Measurements from ENCODE around the gene RASA3. TPM values are rescaled to one million over a fixed set of nuclear protein-coding genes. Genes with fewer than 3 reads are reported as not detected.
"Not testable (repeated sequence)": the region's sequence is repeated elsewhere in the genome, so short reads cannot be mapped to it uniquely, and the experiment has no call there.

Gene RASA3
- total RNA-seq, 1 donor from 2014 or later: 25.4 TPM

DNA sequence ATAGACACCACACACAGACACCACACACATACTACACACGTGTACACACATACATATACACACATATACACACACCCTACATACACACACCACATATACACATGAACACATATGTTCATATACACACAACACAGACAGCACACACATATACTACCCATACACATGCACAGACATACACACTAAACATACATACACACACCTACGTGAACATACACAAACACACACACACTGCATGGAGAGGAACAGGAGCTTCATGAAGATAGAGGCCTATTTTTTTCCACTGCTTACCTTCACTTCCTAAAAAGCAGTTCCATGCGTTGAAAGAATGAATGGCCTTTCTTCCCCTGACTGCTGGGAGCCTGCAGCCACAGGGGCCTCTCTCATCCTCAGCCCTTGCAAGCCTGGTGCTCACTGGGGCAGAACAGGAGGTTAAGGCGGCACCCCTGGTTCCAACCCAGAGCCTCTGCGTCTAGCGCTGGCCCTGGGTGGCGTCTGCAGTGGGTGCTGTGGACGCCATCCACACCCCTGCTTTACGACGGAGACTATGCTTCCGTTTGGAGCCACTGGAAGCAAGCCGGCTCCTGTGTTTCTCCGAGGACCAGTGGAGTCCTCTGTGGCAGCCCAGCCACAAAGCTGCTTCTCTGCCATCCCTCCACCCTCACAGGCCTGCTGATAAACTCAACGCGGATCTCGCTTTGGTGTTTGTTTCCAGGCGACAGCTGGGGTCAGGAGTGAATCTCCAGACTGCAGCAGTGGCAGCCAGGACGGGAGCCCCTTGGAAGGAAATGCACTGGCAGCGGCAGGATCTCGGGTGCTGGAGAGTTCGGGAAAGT, 1.9 kb upstream of the RASA3 start:
- H3K27me3 ChIP-seq (ENCODE audit: control insufficient read depth, insufficient read depth, low read length): no peaks in the 10 kb centered on the region
- TF ChIP-seq, protein P1, sequence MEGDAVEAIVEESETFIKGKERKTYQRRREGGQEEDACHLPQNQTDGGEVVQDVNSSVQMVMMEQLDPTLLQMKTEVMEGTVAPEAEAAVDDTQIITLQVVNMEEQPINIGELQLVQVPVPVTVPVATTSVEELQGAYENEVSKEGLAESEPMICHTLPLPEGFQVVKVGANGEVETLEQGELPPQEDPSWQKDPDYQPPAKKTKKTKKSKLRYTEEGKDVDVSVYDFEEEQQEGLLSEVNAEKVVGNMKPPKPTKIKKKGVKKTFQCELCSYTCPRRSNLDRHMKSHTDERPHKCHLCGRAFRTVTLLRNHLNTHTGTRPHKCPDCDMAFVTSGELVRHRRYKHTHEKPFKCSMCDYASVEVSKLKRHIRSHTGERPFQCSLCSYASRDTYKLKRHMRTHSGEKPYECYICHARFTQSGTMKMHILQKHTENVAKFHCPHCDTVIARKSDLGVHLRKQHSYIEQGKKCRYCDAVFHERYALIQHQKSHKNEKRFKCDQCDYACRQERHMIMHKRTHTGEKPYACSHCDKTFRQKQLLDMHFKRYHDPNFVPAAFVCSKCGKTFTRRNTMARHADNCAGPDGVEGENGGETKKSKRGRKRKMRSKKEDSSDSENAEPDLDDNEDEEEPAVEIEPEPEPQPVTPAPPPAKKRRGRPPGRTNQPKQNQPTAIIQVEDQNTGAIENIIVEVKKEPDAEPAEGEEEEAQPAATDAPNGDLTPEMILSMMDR (IDR thresholded peaks at IDR 0.05; ENCODE audit: insufficient read depth, low read length, poor library complexity, severe bottlenecking): no peak
- no peaks in the 10 kb centered on the region for H3K36me3 ChIP-seq (ENCODE audit: control insufficient read depth, insufficient read depth, low read length)
- no peak overlapping the region for H3K4me3 ChIP-seq (ENCODE audit: low read depth, low read length)
- DNase-seq (ENCODE audit: low read depth): no peak

DNA sequence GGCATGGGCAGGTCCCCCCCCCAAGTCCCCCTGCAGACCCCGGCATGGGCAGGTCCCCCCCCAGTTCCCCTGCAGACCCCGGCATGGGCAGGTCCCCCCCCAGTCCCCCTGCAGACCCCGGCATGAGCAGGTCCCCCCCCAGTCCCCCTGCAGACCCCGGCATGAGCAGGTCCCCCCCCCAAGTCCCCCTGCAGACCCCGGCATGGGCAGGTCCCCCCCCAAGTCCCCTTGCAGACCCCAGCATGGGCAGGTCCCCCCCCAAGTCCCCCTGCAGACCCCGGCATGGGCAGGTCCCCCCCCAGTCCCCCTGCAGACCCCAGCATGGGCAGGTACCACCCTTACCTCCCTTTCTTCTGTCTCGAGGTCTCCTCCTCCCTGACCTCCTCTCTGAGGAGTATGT, 1.1 kb upstream of the RASA3 start:
- not testable (repeated sequence) for DNase-seq (ENCODE audit: low read depth); H3K36me3 ChIP-seq (ENCODE audit: control insufficient read depth, insufficient read depth, low read length); H3K4me3 ChIP-seq (ENCODE audit: low read depth, low read length); H3K27me3 ChIP-seq (ENCODE audit: control insufficient read depth, insufficient read depth, low read length)

DNA sequence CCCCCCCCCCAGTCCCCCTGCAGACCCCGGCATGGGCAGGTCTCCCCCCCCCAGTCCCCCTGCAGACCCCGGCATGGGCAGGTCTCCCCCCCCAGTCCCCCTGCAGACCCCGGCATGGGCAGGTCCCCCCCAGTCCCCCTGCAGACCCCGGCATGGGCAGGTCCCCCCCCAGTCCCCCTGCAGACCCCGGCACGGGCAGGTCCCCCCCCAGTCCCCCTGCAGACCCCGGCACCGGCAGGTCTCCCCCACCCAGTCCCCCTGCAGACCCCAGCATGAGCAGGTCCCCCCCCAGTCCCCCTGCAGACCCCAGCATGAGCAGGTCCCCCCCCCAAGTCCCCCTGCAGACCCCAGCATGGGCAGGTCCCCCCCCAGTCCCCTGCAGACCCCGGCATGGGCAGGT, 703 bp upstream of the RASA3 start:
- H3K4me3 ChIP-seq (ENCODE audit: low read depth, low read length); H3K36me3 ChIP-seq (ENCODE audit: control insufficient read depth, insufficient read depth, low read length); H3K27me3 ChIP-seq (ENCODE audit: control insufficient read depth, insufficient read depth, low read length); DNase-seq (ENCODE audit: low read depth): not testable (repeated sequence)

DNA sequence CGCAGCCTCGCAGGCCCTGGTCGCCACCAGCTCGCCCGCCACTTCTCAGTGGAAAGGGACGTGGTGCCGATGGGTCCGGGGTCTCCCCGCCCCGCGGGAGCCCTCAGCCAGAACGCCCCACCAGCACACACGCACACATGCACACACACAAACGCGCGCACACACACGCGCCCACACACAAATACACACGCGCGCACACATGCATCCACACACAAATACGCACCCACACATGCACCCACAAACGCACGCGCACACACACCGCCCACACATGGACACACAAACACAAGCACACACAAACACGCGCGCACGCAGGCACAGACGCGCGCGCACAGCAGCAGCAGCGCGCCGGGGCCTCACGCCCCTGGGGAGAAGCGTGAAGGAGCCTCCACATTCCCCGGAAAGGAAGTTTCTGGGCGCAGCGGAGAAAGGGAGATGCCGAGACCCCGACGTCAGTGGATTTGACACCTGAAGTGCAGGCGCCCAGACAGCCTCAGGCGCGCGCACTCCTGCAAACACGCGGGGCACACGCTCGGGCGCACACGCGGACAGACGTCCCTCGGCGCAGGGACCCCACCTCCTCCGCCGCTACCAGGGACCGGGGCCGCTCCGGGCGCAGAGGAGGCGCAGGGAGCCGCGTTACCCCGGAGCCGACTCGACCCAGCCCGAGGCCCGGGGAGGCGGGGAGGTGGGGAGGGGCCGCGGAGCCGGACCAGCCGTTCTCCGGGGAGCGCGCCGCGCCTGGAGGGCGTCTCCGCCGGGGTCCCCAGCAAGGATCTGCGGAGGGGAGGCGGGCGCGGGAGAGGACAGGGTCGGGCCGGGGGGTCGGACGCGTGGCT, 622 bp downstream of the RASA3 start:
- Histone ChIP-seq H3K4me3 (ENCODE audit: low read depth, low read length) (peak overlapping the region; percentile 55), H3K36me3 (ENCODE audit: control insufficient read depth, insufficient read depth, low read length) (no peaks in the 10 kb centered on the region), H3K27me3 (ENCODE audit: control insufficient read depth, insufficient read depth, low read length) (no peaks in the 10 kb centered on the region)
- TF ChIP-seq, protein P1 (IDR thresholded peaks at IDR 0.05; ENCODE audit: insufficient read depth, low read length, poor library complexity, severe bottlenecking): no peak
- DNase-seq (ENCODE audit: low read depth): no peak

DNA sequence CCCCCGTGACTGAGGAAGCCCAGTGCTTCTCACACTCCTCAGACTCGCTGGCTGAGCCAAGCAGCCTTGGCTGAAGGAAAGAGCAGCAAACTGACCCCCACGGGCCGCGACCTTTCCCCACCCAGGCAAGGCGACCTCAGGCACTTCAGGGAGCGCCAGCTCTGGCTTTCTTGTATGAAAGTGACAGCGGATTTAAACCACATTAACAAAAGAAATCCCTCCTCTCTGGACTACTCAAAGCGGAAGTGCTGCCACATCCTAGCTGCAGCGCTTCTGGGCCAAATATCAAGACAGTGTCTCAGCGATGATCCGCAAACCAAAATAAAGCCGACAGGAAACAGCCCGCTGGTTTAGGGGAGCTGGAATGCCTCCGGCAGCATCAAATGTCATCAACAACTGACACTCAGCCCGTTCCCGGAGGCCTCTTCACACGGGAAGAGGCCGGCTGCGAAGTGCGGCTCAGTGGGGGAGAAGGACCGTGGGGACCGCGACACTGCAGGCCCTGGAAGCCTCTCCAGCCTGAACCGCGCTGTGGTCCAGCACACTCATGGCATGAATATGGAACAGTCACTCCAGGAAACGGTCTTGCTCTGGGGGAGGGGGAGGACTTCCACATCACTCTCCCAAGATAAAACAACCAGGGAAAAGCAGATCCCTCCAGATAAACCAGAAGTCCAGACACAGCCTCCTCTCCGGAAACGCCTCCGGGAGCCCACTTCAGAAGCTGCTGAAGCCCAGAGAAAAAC, 1.4 kb downstream of the RASA3 start:
- peak; percentile 64 for DNase-seq (ENCODE audit: low read depth)
- TF ChIP-seq, protein P1 (IDR thresholded peaks at IDR 0.05; ENCODE audit: insufficient read depth, low read length, poor library complexity, severe bottlenecking): no peak
- peak overlapping the region; percentile 55 for H3K4me3 ChIP-seq (ENCODE audit: low read depth, low read length)
- no peaks in the 10 kb centered on the region for H3K36me3 ChIP-seq (ENCODE audit: control insufficient read depth, insufficient read depth, low read length)
- no peaks in the 10 kb centered on the region for H3K27me3 ChIP-seq (ENCODE audit: control insufficient read depth, insufficient read depth, low read length)

DNA sequence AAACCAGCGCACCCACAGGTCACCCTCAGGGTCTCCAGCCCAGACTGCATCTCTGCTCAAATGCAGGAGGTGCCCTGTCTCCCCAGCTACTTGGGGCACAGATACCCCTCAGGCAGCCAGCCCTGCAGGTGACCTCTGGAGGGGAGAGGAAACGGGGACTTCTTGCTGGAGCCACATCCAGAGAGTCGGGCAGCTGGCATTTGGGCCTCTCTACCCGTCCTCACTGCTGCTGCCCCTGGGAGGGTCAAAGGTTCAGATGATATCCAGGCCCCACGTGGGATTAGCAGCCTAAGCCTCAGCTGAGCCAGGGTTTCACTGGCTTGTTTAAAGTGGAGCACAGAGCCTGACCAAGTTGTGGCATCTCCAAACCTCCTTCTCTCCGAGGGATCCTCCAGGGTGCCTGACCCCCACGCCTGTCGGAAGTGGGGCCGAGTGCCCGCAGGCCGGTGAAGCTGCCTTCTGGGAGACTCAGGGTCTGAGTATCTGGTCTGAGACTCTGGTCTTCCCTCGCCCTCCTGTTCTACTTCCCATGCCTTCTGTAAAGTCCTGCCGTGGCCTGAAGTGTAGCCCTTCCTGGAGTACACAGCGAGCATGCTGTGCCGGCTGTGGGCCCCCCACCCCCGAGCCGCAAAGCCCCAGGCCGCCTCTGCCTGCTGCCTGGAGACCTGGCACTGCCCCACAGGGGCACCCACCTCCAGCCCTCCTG, 2.1 kb downstream of the RASA3 start:
- Histone ChIP-seq H3K36me3 (ENCODE audit: control insufficient read depth, insufficient read depth, low read length) (no peaks in the 10 kb centered on the region), H3K4me3 (ENCODE audit: low read depth, low read length) (peak overlapping the region; percentile 55), H3K27me3 (ENCODE audit: control insufficient read depth, insufficient read depth, low read length) (no peaks in the 10 kb centered on the region)
- TF ChIP-seq, protein P1 (IDR thresholded peaks at IDR 0.05; ENCODE audit: insufficient read depth, low read length, poor library complexity, severe bottlenecking): no peak
- no peak for DNase-seq (ENCODE audit: low read depth)
